GM23338 (cell line): ENCODE results near the gene C1QTNF5. TPM values are rescaled to one million over a fixed set of nuclear protein-coding genes. Genes with fewer than 3 reads are reported as not detected.

Source experiments
- ATAC-seq: fragments of 200-7000 bp; cut with Tn5 transposase; 3 replicates; pipeline ENCODE4 v1.9.1; 2020
- DNase-seq: peaks from one replicate; pipeline ENCODE4 v3.0.0-alpha.2; 2015; ENCODE audit warnings: low spot score
- H2AFZ ChIP-seq: fragments of 200-600 bp; sonication (generic); 2 replicates; pipeline ENCODE4 v1.8.0; 2016; ENCODE audit warnings: antibody characterized with exemption, mild to moderate bottlenecking, moderate library complexity
- H3F3A ChIP-seq: fragments of 200-600 bp; sonication (generic); replicated peaks from 2 replicates; pipeline ENCODE4 v1.8.0; 2017; ENCODE audit warnings: antibody characterized with exemption, mixed run types, low read depth
- H3K27ac ChIP-seq: fragments of 200-600 bp; sonication (generic); 2 replicates; pipeline ENCODE4 v1.6.1; 2016; ENCODE audit warnings: low read depth
- H3K27me3 ChIP-seq: fragments of 200-600 bp; sonication (generic); 2 replicates; pipeline ENCODE4 v1.8.0; 2016; ENCODE audit warnings: mild to moderate bottlenecking, mixed run types, moderate library complexity; ENCODE audit not compliant: insufficient read depth
- H3K36me3 ChIP-seq: fragments of 200-600 bp; sonication (generic); 2 replicates; pipeline ENCODE4 v1.8.0; 2016; ENCODE audit warnings: mild to moderate bottlenecking; ENCODE audit not compliant: insufficient read depth
- H3K4me1 ChIP-seq: fragments of 200-600 bp; sonication (generic); 2 replicates; pipeline ENCODE4 v1.8.0; 2016; ENCODE audit warnings: mild to moderate bottlenecking, moderate library complexity; ENCODE audit not compliant: insufficient read depth
- H3K4me2 ChIP-seq: fragments of 200-600 bp; sonication (generic); 2 replicates; pipeline ENCODE4 v1.7.1; 2017; ENCODE audit warnings: mixed run types
- H3K4me3 ChIP-seq: fragments of 200-600 bp; sonication (generic); 2 replicates; pipeline ENCODE4 v1.6.1; 2016; ENCODE audit warnings: mixed run types
- H3K79me2 ChIP-seq: fragments of 200-600 bp; sonication (generic); replicated peaks from 2 replicates; pipeline ENCODE4 v1.8.0; 2017; ENCODE audit warnings: mild to moderate bottlenecking; ENCODE audit not compliant: insufficient read depth
- H3K9me2 ChIP-seq: fragments of 200-600 bp; sonication (generic); 2 replicates; pipeline ENCODE4 v1.8.0; 2017; ENCODE audit not compliant: insufficient read depth
- H4K20me1 ChIP-seq: fragments of 200-600 bp; sonication (generic); replicated peaks from 2 replicates; pipeline ENCODE4 v1.8.0; 2017; ENCODE audit warnings: mild to moderate bottlenecking; ENCODE audit not compliant: insufficient read depth
- H3K27ac Mint-ChIP-seq: 2 replicates; pipeline ENCODE4 v1.8.0; 2020; ENCODE audit warnings: inconsistent platforms, mild to moderate bottlenecking, moderate library complexity, mixed read lengths
- H3K27me3 Mint-ChIP-seq: 3 replicates; pipeline ENCODE4 v1.8.0; 2022; ENCODE audit warnings: low read depth, mild to moderate bottlenecking, moderate library complexity, mixed read lengths, inconsistent platforms; ENCODE audit not compliant: insufficient read depth, poor library complexity
- H3K36me3 Mint-ChIP-seq: 3 replicates; pipeline ENCODE4 v1.8.0; 2021; ENCODE audit warnings: low read depth, mild to moderate bottlenecking, inconsistent platforms, moderate library complexity, mixed read lengths
- H3K4me1 Mint-ChIP-seq: 3 replicates; pipeline ENCODE4 v1.8.0; 2020; ENCODE audit warnings: mild to moderate bottlenecking, inconsistent platforms, mixed read lengths
- H3K4me3 Mint-ChIP-seq: 3 replicates; pipeline ENCODE4 v1.8.0; 2021; ENCODE audit warnings: moderate library complexity, mild to moderate bottlenecking, inconsistent platforms, mixed read lengths
- H3K9me3 Mint-ChIP-seq: 3 replicates; pipeline ENCODE4 v1.8.0; 2020; ENCODE audit warnings: moderate library complexity, mild to moderate bottlenecking, inconsistent platforms, mixed read lengths
- CREB1 ChIP-seq: fragments of 250-450 bp; sonication (Bioruptor Pico); IDR thresholded peaks from 2 replicates; pipeline ENCODE4 v1.5.0; 2020; ENCODE audit warnings: low read depth, mild to moderate bottlenecking, moderate library complexity
- CTCF ChIP-seq, 2 experiments: fragments of 200-600 bp in 1 of 2; sonication (generic) in 1 of 2; conservative IDR thresholded peaks; 2 replicates each; pipeline versions ENCODE4 v1.5.1 to v1.6.1; 2016 to 2017; ENCODE audit warnings: antibody characterized with exemption in 2 of 2, low read depth in 2 of 2, mild to moderate bottlenecking in 2 of 2, moderate library complexity in 1 of 2
- ETS1 ChIP-seq: IDR thresholded peaks from 2 replicates; pipeline ENCODE4 v1.6.1; 2016; ENCODE audit warnings: antibody characterized with exemption
- EZH2phosphoT487 ChIP-seq: fragments of 200-600 bp; sonication (generic); IDR thresholded peaks from one replicate; pipeline ENCODE4 v1.8.1; 2018; ENCODE audit warnings: antibody characterized with exemption; ENCODE audit not compliant: unreplicated experiment
- NANOG ChIP-seq: IDR thresholded peaks from 2 replicates; pipeline ENCODE4 v1.6.1; 2016; ENCODE audit warnings: antibody characterized with exemption, borderline replicate concordance
- POLR2AphosphoS5 ChIP-seq: IDR thresholded peaks from 2 replicates; pipeline ENCODE4 v1.6.1; 2016; ENCODE audit warnings: antibody characterized with exemption, low read depth
- STAT1 ChIP-seq: IDR thresholded peaks from one replicate; pipeline ENCODE4 v1.6.1; 2016; ENCODE audit warnings: antibody characterized with exemption; ENCODE audit not compliant: unreplicated experiment
- ZNF462 ChIP-seq: fragments of 250-450 bp; sonication (Bioruptor Pico); IDR thresholded peaks from 2 replicates; pipeline ENCODE4 v1.5.0; 2020; ENCODE audit warnings: mild to moderate bottlenecking, moderate library complexity
- polyA plus RNA-seq: library from polyadenylated mRNA; unstranded; fragments of >200 nt; fragmentation: Nextera tagmentation; extraction: Ambion mirVana; gene quantifications from 2 replicates; pipeline ENCODE4 v1.2.1, GENCODE V29; 2016
- total RNA-seq: library from RNA; depleted of rRNA; stranded (reverse); fragments of >200 nt; shearing (Covaris generic); gene quantifications from 2 replicates; pipeline ENCODE4 v1.2.3, GENCODE V29; 2014

The C1QTNF5 gene
- total and polyA plus RNA-seq, 2 experiments from 2014 or later, result 1.9 TPM

- Mint-ChIP-seq H3K36me3 (peaks cover 3% of the 10 kb centered on the region; the same call in 1 of the 3 replicates), H3K4me3 (peak overlapping the region; percentile 68), H3K27me3 (peaks cover 55% of the 10 kb centered on the region), H3K9me3 (no peaks in the 10 kb centered on the region), H3K27ac (no peak overlapping the region), H3K4me1 (peaks cover 31% of the 10 kb centered on the region)
- DNase-seq (peak; percentile 73), ATAC-seq (peak; percentile 37)
- TF ChIP-seq ETS1 (no peak), CREB1 (CRISPR knock-in tag) (peak; percentile 75), ZNF462 (CRISPR knock-in tag) (no peak), CTCF (conservative IDR thresholded peaks at IDR 0.05; ENCODE audit: low read depth in 2 of 2) (0 out of 4 replicates have a peak, but pooled peaks of 1 of the 2 experiments have one; percentile 19), NANOG (no peak), STAT1 (no peak), EZH2phosphoT487 (no peak), POLR2AphosphoS5 (no peak)
- Histone ChIP-seq H3K36me3 (no peaks in the 10 kb centered on the region), H3K27ac (no peak overlapping the region), H3F3A (peaks cover 15% of the 10 kb centered on the region), H3K4me3 (peak overlapping the region; percentile 86), H4K20me1 (peaks cover 7% of the 10 kb centered on the region; the same call in 1 of the 2 replicates), H2AFZ (peak overlapping the region; percentile 72; the same call in 1 of the 2 replicates), H3K4me2 (peak overlapping the region; percentile 98), H3K9me2 (no peaks in the 10 kb centered on the region), H3K4me1 (peaks cover 40% of the 10 kb centered on the region), H3K27me3 (peaks cover 42% of the 10 kb centered on the region), H3K79me2 (no peaks in the 10 kb centered on the region)
Measured at GRCh38 chr11:119315131-119316015, 25.3 kb downstream of the C1QTNF5 start.
